Measurements from ENCODE around the gene CACNA2D4. TPM values are rescaled to one million over a fixed set of nuclear protein-coding genes. Genes with fewer than 3 reads are reported as not detected.

CACNA2D4 gene
- total RNA-seq, 1 donor from 2014 or later: not detected

GRCh38 chr12:1939801-1940607, 21.6 kb upstream of the CACNA2D4 start:
- Mint-ChIP-seq H3K9me3 (ENCODE audit: unreplicated experiment) (peaks cover 4% of the 10 kb centered on the region), H3K4me3 (ENCODE audit: unreplicated experiment) (no peak overlapping the region), H3K27ac (ENCODE audit: unreplicated experiment) (no peak overlapping the region), H3K27me3 (ENCODE audit: unreplicated experiment) (no peaks in the 10 kb centered on the region), H3K4me1 (ENCODE audit: unreplicated experiment) (peaks cover 19% of the 10 kb centered on the region), H3K36me3 (ENCODE audit: unreplicated experiment) (peaks cover 37% of the 10 kb centered on the region)
- TF ChIP-seq CTCF (IDR thresholded peaks at IDR 0.05): peak; percentile 96
- DNase-seq (ENCODE audit: extremely low spot score, unreplicated experiment): peak; percentile 93

- H3K9me3 Mint-ChIP-seq (ENCODE audit: unreplicated experiment): peaks cover 4% of the 10 kb centered on the region
- no peak for DNase-seq (ENCODE audit: extremely low spot score, unreplicated experiment)
- peaks cover 31% of the 10 kb centered on the region for H3K36me3 Mint-ChIP-seq (ENCODE audit: unreplicated experiment)
- H3K4me3 Mint-ChIP-seq (ENCODE audit: unreplicated experiment): no peak overlapping the region
- H3K27ac Mint-ChIP-seq (ENCODE audit: unreplicated experiment): no peak overlapping the region
- no peaks in the 10 kb centered on the region for H3K27me3 Mint-ChIP-seq (ENCODE audit: unreplicated experiment)
- no peak for TF ChIP-seq CTCF (IDR thresholded peaks at IDR 0.05)
- H3K4me1 Mint-ChIP-seq (ENCODE audit: unreplicated experiment): peaks cover 19% of the 10 kb centered on the region
These were observed 20.9 kb upstream of the CACNA2D4 start for GRCh38 chr12:1939331-1939730.

- no peak for DNase-seq (ENCODE audit: extremely low spot score, unreplicated experiment)
- peak overlapping the region; percentile 5 for H3K27ac Mint-ChIP-seq (ENCODE audit: unreplicated experiment)
- TF ChIP-seq CTCF (IDR thresholded peaks at IDR 0.05): no peak
- no peaks in the 10 kb centered on the region for H3K9me3 Mint-ChIP-seq (ENCODE audit: unreplicated experiment)
- no peak overlapping the region for H3K4me3 Mint-ChIP-seq (ENCODE audit: unreplicated experiment)
- H3K36me3 Mint-ChIP-seq (ENCODE audit: unreplicated experiment): peaks cover 15% of the 10 kb centered on the region
- peaks cover 30% of the 10 kb centered on the region for H3K4me1 Mint-ChIP-seq (ENCODE audit: unreplicated experiment)
- no peaks in the 10 kb centered on the region for H3K27me3 Mint-ChIP-seq (ENCODE audit: unreplicated experiment)
These were observed 19.2 kb upstream of the CACNA2D4 start for GRCh38 chr12:1937481-1938224.

- Mint-ChIP-seq H3K4me1 (ENCODE audit: unreplicated experiment) (peaks cover 34% of the 10 kb centered on the region), H3K27me3 (ENCODE audit: unreplicated experiment) (no peaks in the 10 kb centered on the region)
- DNase-seq (ENCODE audit: extremely low spot score, unreplicated experiment): peak; percentile 91
These were observed 18.2 kb upstream of the CACNA2D4 start for GRCh38 chr12:1936406-1937320.

More at GRCh38 chr12:1936406-1937320, 18.2 kb upstream of the CACNA2D4 start:
- peak overlapping the region; percentile 68 for H3K27ac Mint-ChIP-seq (ENCODE audit: unreplicated experiment)
- TF ChIP-seq CTCF (IDR thresholded peaks at IDR 0.05): no peak
- peaks cover 9% of the 10 kb centered on the region for H3K36me3 Mint-ChIP-seq (ENCODE audit: unreplicated experiment)
- H3K4me3 Mint-ChIP-seq (ENCODE audit: unreplicated experiment): no peak overlapping the region
- no peaks in the 10 kb centered on the region for H3K9me3 Mint-ChIP-seq (ENCODE audit: unreplicated experiment)

Measured in osteocyte (in vitro differentiated cells).